Kidney epithelial cell (primary cell): Measurements from ENCODE around the gene SNCG. TPM values are rescaled to one million over a fixed set of nuclear protein-coding genes. Genes with fewer than 3 reads are reported as not detected.
"Not testable (repeated sequence)": the region's sequence is repeated elsewhere in the genome, so short reads cannot be mapped to it uniquely, and the experiment has no call there.

ENCODE experiments used
- DNase-seq: peaks from one replicate; pipeline ENCODE4 v3.0.0-alpha.2; 2010; ENCODE audit warnings: low read depth
- H3K27me3 ChIP-seq: 2 replicates; pipeline ENCODE4 v1.6.0; 2011; ENCODE audit warnings: low read length; ENCODE audit not compliant: control insufficient read depth, insufficient read depth
- H3K36me3 ChIP-seq: 2 replicates; pipeline ENCODE4 v1.5.1; 2011; ENCODE audit warnings: low read length; ENCODE audit not compliant: control insufficient read depth, insufficient read depth
- H3K4me3 ChIP-seq: 2 replicates; pipeline ENCODE4 v1.5.1; 2011; ENCODE audit warnings: low read depth, mild to moderate bottlenecking, control low read depth, low read length
- total RNA-seq: library from RNA; depleted of rRNA; stranded (reverse); fragments of >200 nt; gene quantifications from 2 replicates; pipeline ENCODE4 v1.2.3, GENCODE V29; 2015
- TF ChIP-seq, protein P1 (sequence below): IDR thresholded peaks from 2 replicates; pipeline ENCODE4 v1.5.1; 2011; ENCODE audit warnings: mild to moderate bottlenecking, moderate library complexity, low read length, control low read depth, inconsistent platforms; ENCODE audit not compliant: insufficient read depth, poor library complexity, severe bottlenecking

The SNCG gene
- total RNA-seq, 1 donor from 2014 or later = not detected

DNA sequence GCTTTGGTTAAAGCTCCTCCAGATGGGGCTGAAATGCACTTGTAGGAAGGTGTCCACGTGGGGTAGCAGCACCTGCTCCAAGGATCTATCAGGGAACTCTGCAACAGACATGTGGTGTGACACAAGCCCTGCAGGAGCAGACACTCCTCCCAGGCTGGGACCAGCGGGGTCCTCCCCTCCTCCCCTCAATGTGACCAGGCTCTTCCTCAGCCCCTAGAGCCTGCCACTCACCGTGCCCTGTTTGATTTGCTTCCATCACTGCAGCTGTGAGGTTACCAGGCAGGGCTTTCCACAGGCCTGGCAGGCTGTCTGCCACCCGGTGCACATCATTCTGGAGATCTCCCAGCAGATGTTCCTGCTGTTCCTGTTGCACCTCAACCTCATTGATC lies 14.4 kb upstream of the SNCG start:
- H3K36me3 ChIP-seq = no peaks in the 10 kb centered on the region
- H3K4me3 ChIP-seq = no peak overlapping the region
- H3K27me3 ChIP-seq = peaks cover 14% of the 10 kb centered on the region
- DNase-seq = no peak
- TF ChIP-seq, protein P1, sequence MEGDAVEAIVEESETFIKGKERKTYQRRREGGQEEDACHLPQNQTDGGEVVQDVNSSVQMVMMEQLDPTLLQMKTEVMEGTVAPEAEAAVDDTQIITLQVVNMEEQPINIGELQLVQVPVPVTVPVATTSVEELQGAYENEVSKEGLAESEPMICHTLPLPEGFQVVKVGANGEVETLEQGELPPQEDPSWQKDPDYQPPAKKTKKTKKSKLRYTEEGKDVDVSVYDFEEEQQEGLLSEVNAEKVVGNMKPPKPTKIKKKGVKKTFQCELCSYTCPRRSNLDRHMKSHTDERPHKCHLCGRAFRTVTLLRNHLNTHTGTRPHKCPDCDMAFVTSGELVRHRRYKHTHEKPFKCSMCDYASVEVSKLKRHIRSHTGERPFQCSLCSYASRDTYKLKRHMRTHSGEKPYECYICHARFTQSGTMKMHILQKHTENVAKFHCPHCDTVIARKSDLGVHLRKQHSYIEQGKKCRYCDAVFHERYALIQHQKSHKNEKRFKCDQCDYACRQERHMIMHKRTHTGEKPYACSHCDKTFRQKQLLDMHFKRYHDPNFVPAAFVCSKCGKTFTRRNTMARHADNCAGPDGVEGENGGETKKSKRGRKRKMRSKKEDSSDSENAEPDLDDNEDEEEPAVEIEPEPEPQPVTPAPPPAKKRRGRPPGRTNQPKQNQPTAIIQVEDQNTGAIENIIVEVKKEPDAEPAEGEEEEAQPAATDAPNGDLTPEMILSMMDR = no peak

DNA sequence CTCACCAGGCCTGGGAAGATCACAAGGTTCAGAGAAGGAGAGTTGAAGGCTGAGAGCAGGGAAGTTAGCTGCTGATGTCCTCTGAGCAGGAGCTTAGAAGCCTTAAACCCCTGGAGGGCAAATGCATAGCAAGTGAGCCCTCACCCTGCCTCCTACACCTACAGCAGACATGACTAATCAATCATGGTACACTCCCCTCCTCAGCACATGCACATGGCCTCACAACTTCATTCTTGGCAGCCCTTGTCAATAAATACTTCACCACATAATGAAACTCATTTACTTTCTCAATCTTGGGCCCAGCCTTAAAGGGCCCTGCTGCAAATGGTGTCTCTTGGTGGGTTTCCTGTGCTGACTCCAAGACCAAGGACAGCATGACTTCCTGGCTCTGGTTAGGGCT lies 13.9 kb upstream of the SNCG start:
- TF ChIP-seq, protein P1 = no peak
- DNase-seq = no peak
- H3K36me3 ChIP-seq = no peaks in the 10 kb centered on the region
- H3K4me3 ChIP-seq = no peak overlapping the region
- peaks cover 14% of the 10 kb centered on the region for H3K27me3 ChIP-seq

DNA sequence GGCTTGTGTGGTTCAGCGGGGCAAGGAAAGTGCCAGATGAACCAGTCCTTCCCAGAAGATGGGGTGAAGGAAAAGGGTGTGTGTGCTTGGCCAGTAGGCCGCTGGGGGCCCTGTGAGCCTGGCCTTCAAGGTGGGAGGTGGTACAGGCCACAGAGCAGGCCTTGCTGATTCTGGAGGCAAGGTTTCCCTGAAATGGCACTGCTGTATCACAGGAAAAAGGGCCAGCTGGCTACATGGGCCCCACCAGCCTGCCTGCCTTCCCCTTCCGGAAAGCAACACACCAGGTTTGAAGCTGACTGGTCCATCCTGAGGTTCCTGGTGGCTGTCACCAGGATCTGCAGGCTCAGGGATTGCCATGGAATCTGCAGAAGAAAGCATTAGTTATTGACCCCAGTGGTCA lies 13.5 kb upstream of the SNCG start:
- Histone ChIP-seq H3K36me3 (no peaks in the 10 kb centered on the region), H3K27me3 (peaks cover 14% of the 10 kb centered on the region), H3K4me3 (no peak overlapping the region)
- TF ChIP-seq, protein P1 = no peak
- DNase-seq = no peak

GRCh38 chr10:86945361-86946212 lies 12.8 kb upstream of the SNCG start:
- no peak for DNase-seq
- Histone ChIP-seq H3K36me3 (no peaks in the 10 kb centered on the region), H3K4me3 (no peak overlapping the region), H3K27me3 (peaks cover 14% of the 10 kb centered on the region)
- TF ChIP-seq, protein P1 = peak; percentile 47

DNA sequence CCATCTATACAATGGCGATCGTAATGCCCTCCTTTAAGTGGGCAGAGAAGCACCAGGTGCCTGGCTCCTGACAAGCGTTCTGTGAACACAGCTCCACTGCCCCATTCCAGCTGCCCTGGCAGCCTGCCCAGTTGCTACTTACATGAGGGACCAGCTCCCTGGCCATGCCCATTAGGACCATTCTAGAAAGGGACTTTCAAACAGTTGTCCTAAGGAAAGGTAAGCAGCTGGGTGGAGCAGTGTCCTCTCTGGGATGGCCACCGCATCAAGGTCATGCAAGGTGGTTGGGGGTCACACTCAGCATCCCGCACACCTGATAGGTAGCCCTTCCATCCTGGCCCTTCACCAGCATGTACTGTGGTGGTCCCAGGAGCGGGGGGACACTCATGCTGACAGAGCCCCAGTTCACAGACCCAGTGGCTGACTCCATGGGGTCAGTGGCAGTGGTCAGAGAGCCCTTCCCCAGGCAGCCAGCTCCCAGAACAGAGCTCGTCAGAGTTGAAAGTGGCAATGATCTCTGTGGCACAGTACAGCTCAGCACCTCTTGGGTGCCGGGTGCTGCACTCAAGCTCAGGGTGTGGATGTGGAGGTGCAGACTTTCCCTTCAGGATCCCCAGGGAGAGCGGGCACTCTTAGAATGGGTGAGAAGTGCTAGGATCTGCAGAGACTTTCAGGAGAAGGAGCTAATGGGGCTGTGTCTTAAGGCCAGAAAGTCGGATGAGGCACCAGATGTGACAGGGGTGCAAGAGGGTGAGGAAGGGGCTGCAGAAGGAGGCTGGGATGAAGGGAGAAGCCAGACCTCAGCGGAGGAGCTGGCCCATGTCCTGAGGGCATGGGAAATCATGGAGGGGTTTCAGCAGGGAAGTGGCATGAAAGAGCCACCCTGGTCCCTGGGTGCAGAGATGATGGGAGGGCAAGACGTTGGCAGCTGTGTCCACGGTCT lies 11.9 kb upstream of the SNCG start:
- H3K36me3 ChIP-seq = no peaks in the 10 kb centered on the region
- peaks cover 14% of the 10 kb centered on the region for H3K27me3 ChIP-seq
- no peak for DNase-seq
- TF ChIP-seq, protein P1 = no peak
- no peak overlapping the region for H3K4me3 ChIP-seq

DNA sequence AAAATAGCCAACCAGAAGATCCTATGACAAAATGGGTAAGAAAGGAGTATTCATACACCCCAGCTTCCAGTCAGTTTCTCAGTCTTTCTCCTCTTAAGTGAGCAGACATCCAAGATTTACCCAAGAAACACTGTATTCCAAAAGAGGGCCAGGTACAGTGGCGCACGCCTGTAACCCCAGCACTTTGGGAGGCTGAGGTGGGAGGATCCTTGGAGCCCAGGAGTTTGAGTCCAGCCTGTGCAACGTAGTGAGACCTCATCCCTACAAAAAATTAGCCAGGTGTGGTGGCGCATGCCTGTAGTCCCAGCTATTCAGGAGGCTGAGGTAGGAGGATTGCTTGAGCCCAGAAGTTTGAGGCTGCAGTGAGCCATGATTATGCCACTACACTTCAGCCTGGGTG lies 10.6 kb upstream of the SNCG start:
- H3K36me3 ChIP-seq, DNase-seq, H3K27me3 ChIP-seq, H3K4me3 ChIP-seq: not testable (repeated sequence)
